Nephron progenitor cell (in vitro differentiated cells): ENCODE measurements around the gene ABCB11.

Experiments used
- DNase-seq: peaks from one replicate; pipeline ENCODE4 v3.0.0; 2021
- H3K27ac Mint-ChIP-seq: 2 replicates; pipeline ENCODE4 v1.8.0; 2021; ENCODE audit warnings: mild to moderate bottlenecking, moderate library complexity, mixed read lengths
- H3K27me3 Mint-ChIP-seq: 2 replicates; pipeline ENCODE4 v1.8.0; 2021; ENCODE audit warnings: mild to moderate bottlenecking, low read depth, mixed read lengths; ENCODE audit not compliant: poor library complexity
- H3K36me3 Mint-ChIP-seq: 2 replicates; pipeline ENCODE4 v1.8.0; 2021; ENCODE audit warnings: low read depth, mixed read lengths
- H3K4me1 Mint-ChIP-seq: 2 replicates; pipeline ENCODE4 v1.8.0; 2021; ENCODE audit warnings: mixed read lengths
- H3K4me3 Mint-ChIP-seq: 2 replicates; pipeline ENCODE4 v1.8.0; 2021; ENCODE audit warnings: mild to moderate bottlenecking, moderate library complexity, mixed read lengths
- H3K9me3 Mint-ChIP-seq: 2 replicates; pipeline ENCODE4 v1.8.0; 2021; ENCODE audit warnings: mild to moderate bottlenecking, moderate library complexity, mixed read lengths
- TF ChIP-seq, protein P1 (sequence below): fragments of 200-600 bp; sonication (generic); IDR thresholded peaks from 2 replicates; pipeline ENCODE4 v1.5.0; 2021; ENCODE audit warnings: antibody characterized with exemption

ABCB11 gene

DNA sequence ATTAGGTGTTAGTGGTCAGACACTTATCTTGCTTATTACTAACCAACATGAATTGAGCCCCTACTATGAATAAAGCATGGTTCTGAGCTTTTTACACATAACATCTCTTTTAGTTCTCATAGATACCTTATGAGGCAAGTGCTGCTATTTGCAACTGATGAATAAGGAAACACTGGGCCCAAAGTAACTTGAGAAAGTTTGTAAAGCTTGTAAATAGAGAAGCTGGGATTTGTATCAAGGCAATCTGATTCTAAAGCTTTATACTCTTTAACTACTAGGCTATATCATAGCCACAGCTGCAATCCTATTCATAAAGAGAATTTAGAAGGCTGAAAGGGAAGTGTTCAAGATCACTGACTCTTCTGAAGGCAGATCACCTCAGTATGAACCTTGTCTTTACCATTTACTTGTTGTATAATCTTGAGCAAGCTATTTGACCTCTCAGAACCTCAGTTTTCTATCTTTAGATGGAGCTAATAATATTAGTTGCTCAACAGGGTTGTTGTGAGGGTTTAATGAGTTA lies 60.4 kb downstream of the ABCB11 start:
- no peaks in the 10 kb centered on the region for H3K36me3 Mint-ChIP-seq
- H3K4me1 Mint-ChIP-seq, result peaks cover 22% of the 10 kb centered on the region
- H3K4me3 Mint-ChIP-seq, result no peak overlapping the region
- H3K9me3 Mint-ChIP-seq, result no peaks in the 10 kb centered on the region
- H3K27ac Mint-ChIP-seq, result no peak overlapping the region
- TF ChIP-seq, protein P1, sequence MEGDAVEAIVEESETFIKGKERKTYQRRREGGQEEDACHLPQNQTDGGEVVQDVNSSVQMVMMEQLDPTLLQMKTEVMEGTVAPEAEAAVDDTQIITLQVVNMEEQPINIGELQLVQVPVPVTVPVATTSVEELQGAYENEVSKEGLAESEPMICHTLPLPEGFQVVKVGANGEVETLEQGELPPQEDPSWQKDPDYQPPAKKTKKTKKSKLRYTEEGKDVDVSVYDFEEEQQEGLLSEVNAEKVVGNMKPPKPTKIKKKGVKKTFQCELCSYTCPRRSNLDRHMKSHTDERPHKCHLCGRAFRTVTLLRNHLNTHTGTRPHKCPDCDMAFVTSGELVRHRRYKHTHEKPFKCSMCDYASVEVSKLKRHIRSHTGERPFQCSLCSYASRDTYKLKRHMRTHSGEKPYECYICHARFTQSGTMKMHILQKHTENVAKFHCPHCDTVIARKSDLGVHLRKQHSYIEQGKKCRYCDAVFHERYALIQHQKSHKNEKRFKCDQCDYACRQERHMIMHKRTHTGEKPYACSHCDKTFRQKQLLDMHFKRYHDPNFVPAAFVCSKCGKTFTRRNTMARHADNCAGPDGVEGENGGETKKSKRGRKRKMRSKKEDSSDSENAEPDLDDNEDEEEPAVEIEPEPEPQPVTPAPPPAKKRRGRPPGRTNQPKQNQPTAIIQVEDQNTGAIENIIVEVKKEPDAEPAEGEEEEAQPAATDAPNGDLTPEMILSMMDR, result no peak
- no peak for DNase-seq
- H3K27me3 Mint-ChIP-seq, result no peaks in the 10 kb centered on the region

DNA sequence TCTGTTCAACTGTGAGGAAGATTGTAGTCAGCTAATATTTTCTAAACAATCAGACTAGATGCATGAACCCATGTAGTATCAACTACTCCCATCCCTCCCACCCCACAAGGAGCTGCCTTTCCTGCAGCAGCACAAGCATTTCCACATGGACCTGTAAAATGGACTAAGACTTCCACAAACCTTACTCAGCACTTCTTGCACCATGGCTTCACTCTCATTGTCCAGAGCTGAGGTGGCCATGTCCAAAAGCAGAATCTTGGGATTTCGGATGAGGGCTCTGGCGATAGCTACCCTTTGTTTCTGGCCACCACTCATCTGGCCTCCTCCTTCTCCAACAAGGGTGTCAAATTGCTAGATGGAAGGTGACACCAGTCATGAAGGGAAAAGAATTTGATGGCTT lies 61.3 kb downstream of the ABCB11 start:
- Mint-ChIP-seq H3K27ac (peak overlapping the region; percentile 92), H3K4me3 (peak overlapping the region; percentile 56), H3K27me3 (no peaks in the 10 kb centered on the region), H3K36me3 (no peaks in the 10 kb centered on the region), H3K9me3 (no peaks in the 10 kb centered on the region), H3K4me1 (peaks cover 22% of the 10 kb centered on the region)
- TF ChIP-seq, protein P1, result no peak
- DNase-seq, result no peak

DNA sequence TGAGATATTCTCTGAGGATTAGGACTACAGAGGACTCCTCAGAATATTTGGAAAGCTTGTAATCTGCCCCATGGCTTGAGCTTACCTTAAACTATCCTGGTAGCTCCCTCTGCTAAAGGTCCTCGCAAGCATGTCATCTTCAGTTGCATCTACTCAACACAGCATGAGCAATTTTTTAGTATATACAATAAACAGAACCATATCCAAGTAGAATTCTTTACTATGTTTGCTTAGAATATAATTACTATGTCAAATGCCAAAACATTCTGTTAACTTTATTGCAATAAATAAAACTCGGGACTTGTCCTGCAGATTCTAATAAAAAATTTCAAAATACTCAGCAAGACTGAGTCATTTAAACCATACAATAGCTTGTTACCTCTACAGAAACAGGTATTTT lies 62.8 kb downstream of the ABCB11 start:
- no peak for DNase-seq
- H3K36me3 Mint-ChIP-seq, result no peaks in the 10 kb centered on the region
- H3K4me3 Mint-ChIP-seq, result no peak overlapping the region
- peaks cover 22% of the 10 kb centered on the region for H3K4me1 Mint-ChIP-seq
- TF ChIP-seq, protein P1, result no peak
- H3K9me3 Mint-ChIP-seq, result no peaks in the 10 kb centered on the region
- H3K27me3 Mint-ChIP-seq, result no peaks in the 10 kb centered on the region
- H3K27ac Mint-ChIP-seq, result no peak overlapping the region

- Mint-ChIP-seq H3K27ac (no peak overlapping the region), H3K9me3 (no peaks in the 10 kb centered on the region), H3K4me1 (peaks cover 7% of the 10 kb centered on the region), H3K36me3 (no peaks in the 10 kb centered on the region), H3K4me3 (no peak overlapping the region), H3K27me3 (no peaks in the 10 kb centered on the region)
- TF ChIP-seq, protein P1, result no peak
- no peak for DNase-seq
Observed at GRCh38 chr2:168964251-168964807, 66.8 kb downstream of the ABCB11 start.

- H3K4me1 Mint-ChIP-seq, result no peaks in the 10 kb centered on the region
- TF ChIP-seq, protein P1, result no peak
Observed at GRCh38 chr2:168962636-168963035, 68.5 kb downstream of the ABCB11 start.

More at GRCh38 chr2:168962636-168963035, 68.5 kb downstream of the ABCB11 start:
- Mint-ChIP-seq H3K36me3 (no peaks in the 10 kb centered on the region), H3K27ac (no peak overlapping the region), H3K9me3 (no peaks in the 10 kb centered on the region), H3K27me3 (no peaks in the 10 kb centered on the region), H3K4me3 (no peak overlapping the region)
- no peak for DNase-seq
